Left lung (tissue), 10 donors: Measurements from ENCODE around the gene CGB2. TPM values are rescaled to one million over a fixed set of nuclear protein-coding genes. Genes with fewer than 3 reads are reported as not detected.
A peak's percentile ranks its signal among the peaks of the same experiment; 100 is the strongest.
"Not testable (repeated sequence)": the region's sequence is repeated elsewhere in the genome, so short reads cannot be mapped to it uniquely, and the experiment has no call there.

Experiments
- ATAC-seq: fragments of 200-7000 bp; cut with Tn5 transposase; one replicate; pipeline ENCODE4 v1.9.1; 2020; ENCODE audit warnings: moderate library complexity
- DNase-seq, 4 donors: peaks; one replicate each; pipeline ENCODE4 v3.0.0-alpha.2; 2013 to 2020
- H3K27ac ChIP-seq, 2 donors: fragments of 200-600 bp; sonication (generic) in 1 of 2; one replicate each; pipeline versions ENCODE4 v1.5.0 to v1.8.0; 2020 to 2021
- H3K27me3 ChIP-seq, 2 donors: fragments of 200-600 bp; sonication (generic) in 1 of 2; one replicate each; pipeline versions ENCODE4 v1.5.0 to v1.8.0; 2020 to 2021
- H3K36me3 ChIP-seq, 2 donors: fragments of 200-600 bp; sonication (generic) in 1 of 2; one replicate each; pipeline versions ENCODE4 v1.5.0 to v1.8.0; 2020 to 2021
- H3K4me1 ChIP-seq, 2 donors: fragments of 200-600 bp; one replicate each; pipeline ENCODE4 v1.8.0; 2021
- H3K4me3 ChIP-seq, 2 donors: fragments of 200-600 bp; sonication (generic) in 1 of 2; one replicate each; pipeline versions ENCODE4 v1.5.0 to v1.8.0; 2020 to 2021; ENCODE audit warnings: mild to moderate bottlenecking in 1 of 2
- H3K9me3 ChIP-seq, 2 donors: fragments of 200-600 bp; sonication (generic) in 1 of 2; one replicate each; pipeline versions ENCODE4 v1.5.0 to v1.8.0; 2020 to 2021
- CTCF ChIP-seq, 2 donors: fragments of 200-600 bp; sonication (generic) in 1 of 2; IDR thresholded peaks; one replicate each; pipeline versions ENCODE4 v1.5.0 to v1.8.0; 2021; ENCODE audit warnings: antibody characterized with exemption in 2 of 2
- intact Hi-C, 2 donors: fragments of 100-400 bp; cut with DNase I; formaldehyde crosslinking; loops; one replicate each; pipeline versions ENCODE4 v1.11.2 to v1.14.2; 2022
- polyA plus RNA-seq, 6 donors: library from polyadenylated mRNA; unstranded; fragments of 120-200 nt; gene quantifications; one replicate each; pipeline ENCODE4 v1.2.1, GENCODE V29; 2013; ENCODE audit not compliant: insufficient read length in 6 of 6
- total RNA-seq, 2 donors: library from RNA; stranded (reverse); fragmentation: NEBNext Ultra II Directional; extraction: Animal tissue kit (Norgen Biotek cat#: 25700); gene quantifications; one replicate each; pipeline ENCODE4 v1.2.1, GENCODE V29; 2021
- donor health status: DM: no; HTN: yes; CAD: no.
- donor health status: DM: no; HTN: no; CAD: no.

CGB2 gene
- total and polyA plus RNA-seq, 8 donors: not detected

GRCh38 chr19:49029749-49030148 is 1.9 kb upstream of the CGB2 start:
- H3K4me1 ChIP-seq, H3K36me3 ChIP-seq, H3K27me3 ChIP-seq, H3K9me3 ChIP-seq, H3K27ac ChIP-seq, DNase-seq, intact Hi-C loops, H3K4me3 ChIP-seq, ATAC-seq: not testable (repeated sequence)

- H3K27me3 ChIP-seq, H3K4me1 ChIP-seq, H3K9me3 ChIP-seq, intact Hi-C loops, H3K27ac ChIP-seq, DNase-seq, H3K4me3 ChIP-seq, H3K36me3 ChIP-seq, ATAC-seq: not testable (repeated sequence)
Measured at GRCh38 chr19:49030323-49030722, 1.4 kb upstream of the CGB2 start.

- H3K4me3 ChIP-seq, H3K27me3 ChIP-seq, ATAC-seq, H3K4me1 ChIP-seq, H3K9me3 ChIP-seq, intact Hi-C loops, H3K36me3 ChIP-seq, DNase-seq, H3K27ac ChIP-seq: not testable (repeated sequence)
- TF ChIP-seq CTCF (IDR thresholded peaks at IDR 0.05): peak in 1 of 2 donors; percentile 28
Measured at GRCh38 chr19:49036815-49037214, 5.1 kb downstream of the CGB2 start, which contains the start of gene CGB1. Gene CGB1, minus strand, starts transcription at chr19:49036895. Its CDS starts 184 bp downstream, at chr19:49036711.

DNA sequence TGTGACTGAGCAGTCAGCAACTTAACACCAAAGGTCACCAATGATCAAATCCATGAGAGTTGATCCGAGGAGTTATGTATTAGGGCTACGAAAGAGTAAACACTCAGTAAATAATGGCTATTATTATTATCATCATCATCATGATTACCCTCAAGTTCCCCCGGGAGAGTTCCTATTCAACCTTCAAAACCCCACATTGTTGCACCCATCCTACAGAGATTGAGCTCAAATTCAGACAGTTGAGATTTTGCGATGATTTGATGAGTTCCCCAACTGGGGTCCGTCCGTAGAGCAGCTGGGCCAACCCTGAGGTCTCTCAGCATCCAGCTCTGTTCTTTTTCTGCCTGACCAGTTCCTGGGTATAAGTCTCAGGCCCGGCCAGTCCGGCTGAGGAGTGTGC is 6.4 kb downstream of the CGB2 start:
- DNase-seq, intact Hi-C loops: not testable (repeated sequence)

GRCh38 chr19:49038557-49039276 is 7.0 kb downstream of the CGB2 start:
- DNase-seq, H3K27ac ChIP-seq, ATAC-seq, H3K9me3 ChIP-seq, H3K36me3 ChIP-seq, H3K4me1 ChIP-seq, H3K27me3 ChIP-seq, intact Hi-C loops, H3K4me3 ChIP-seq: not testable (repeated sequence)

More for the DNA sequence above, 6.4 kb downstream of the CGB2 start:
- not testable (repeated sequence) for H3K27ac ChIP-seq, H3K9me3 ChIP-seq, H3K4me1 ChIP-seq, H3K27me3 ChIP-seq, H3K4me3 ChIP-seq, ATAC-seq, H3K36me3 ChIP-seq

- DNase-seq, H3K4me1 ChIP-seq, ATAC-seq, H3K9me3 ChIP-seq, H3K27ac ChIP-seq, intact Hi-C loops, H3K4me3 ChIP-seq, H3K27me3 ChIP-seq, H3K36me3 ChIP-seq: not testable (repeated sequence)
Measured at GRCh38 chr19:49039736-49040135, 8.0 kb downstream of the CGB2 start.

- TF ChIP-seq CTCF (IDR thresholded peaks at IDR 0.05): no peak
- no peaks in the 10 kb centered on the region for H3K36me3 ChIP-seq
- intact Hi-C loops: no loop called here
- H3K27ac ChIP-seq: no peak overlapping the region
- H3K27me3 ChIP-seq: no peaks in the 10 kb centered on the region
- ATAC-seq: no peak
- H3K4me1 ChIP-seq: no peaks in the 10 kb centered on the region
- H3K9me3 ChIP-seq: no peaks in the 10 kb centered on the region
- no peak overlapping the region for H3K4me3 ChIP-seq
- peak in 1 of 4 donors; percentile 69 for DNase-seq
Measured at GRCh38 chr19:49042177-49042576, 10.5 kb downstream of the CGB2 start.

- H3K27ac ChIP-seq, H3K4me1 ChIP-seq, H3K9me3 ChIP-seq, H3K27me3 ChIP-seq, H3K4me3 ChIP-seq, H3K36me3 ChIP-seq, intact Hi-C loops, DNase-seq, ATAC-seq: not testable (repeated sequence)
Measured at GRCh38 chr19:49042666-49043065, 11.0 kb downstream of the CGB2 start.

DNA sequence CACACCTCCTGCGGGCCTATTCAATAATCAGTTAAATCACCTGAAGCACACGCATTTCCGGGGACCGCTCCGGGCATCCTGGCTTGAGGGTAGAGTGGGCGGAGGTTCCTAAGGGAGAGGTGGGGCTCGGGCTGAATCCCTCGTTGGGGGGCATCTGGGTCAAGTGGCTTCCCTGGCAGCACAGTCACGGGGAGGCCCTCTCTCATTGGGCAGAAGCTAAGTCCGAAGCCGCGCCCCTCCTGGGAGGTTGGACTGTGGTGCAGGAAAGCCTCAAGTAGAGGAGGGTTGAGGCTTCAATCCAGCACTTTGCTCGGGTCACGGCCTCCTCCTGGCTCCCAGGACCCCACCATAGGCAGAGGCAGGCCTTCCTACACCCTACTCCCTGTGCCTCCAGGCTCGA is 11.9 kb downstream of the CGB2 start, which contains the start of gene CGB5:
CGB5 (plus strand) TSS at position 301 of the 400 bp plus-strand sequence. CDS start 362 bp downstream, outside the sequence.
- not testable (repeated sequence) for ATAC-seq

DNA sequence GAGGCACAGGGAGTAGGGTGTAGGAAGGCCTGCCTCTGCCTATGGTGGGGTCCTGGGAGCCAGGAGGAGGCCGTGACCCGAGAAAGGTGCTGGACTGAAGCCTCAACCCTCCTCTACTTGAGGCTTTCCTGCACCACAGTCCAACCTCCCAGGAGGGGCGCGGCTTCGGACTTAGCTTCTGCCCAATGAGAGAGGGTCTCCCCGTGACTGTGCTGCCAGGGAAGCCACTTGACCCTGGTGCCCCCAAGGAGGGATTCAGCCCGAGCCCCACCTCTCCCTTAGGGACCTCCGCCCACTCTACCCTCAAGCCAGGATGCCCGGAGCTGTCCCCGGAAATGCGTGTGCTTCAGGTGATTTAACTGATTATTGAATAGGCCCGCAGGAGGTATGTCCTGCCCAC is 17.3 kb downstream of the CGB2 start, which contains the start of gene CGB8:
CGB8 (minus strand) TSS at position 101 of the 400 bp plus-strand sequence. CDS start 372 bp downstream, outside the sequence.
- H3K4me3 ChIP-seq, ATAC-seq, H3K9me3 ChIP-seq, H3K36me3 ChIP-seq, intact Hi-C loops, H3K27ac ChIP-seq, H3K4me1 ChIP-seq, H3K27me3 ChIP-seq: not testable (repeated sequence)
- DNase-seq: peak in 1 of 4 donors; percentile 33

More for the DNA sequence above, 11.9 kb downstream of the CGB2 start, which contains the start of gene CGB5:
- H3K4me3 ChIP-seq, DNase-seq, H3K9me3 ChIP-seq, H3K27me3 ChIP-seq, H3K27ac ChIP-seq, intact Hi-C loops, H3K36me3 ChIP-seq, H3K4me1 ChIP-seq: not testable (repeated sequence)

GRCh38 chr19:49049834-49050233 is 18.1 kb downstream of the CGB2 start:
- H3K4me3 ChIP-seq, intact Hi-C loops, H3K9me3 ChIP-seq, H3K27ac ChIP-seq, H3K27me3 ChIP-seq, ATAC-seq, H3K36me3 ChIP-seq, H3K4me1 ChIP-seq, DNase-seq: not testable (repeated sequence)
